ENCODE results near the gene JPT2.

JPT2 gene

DNA sequence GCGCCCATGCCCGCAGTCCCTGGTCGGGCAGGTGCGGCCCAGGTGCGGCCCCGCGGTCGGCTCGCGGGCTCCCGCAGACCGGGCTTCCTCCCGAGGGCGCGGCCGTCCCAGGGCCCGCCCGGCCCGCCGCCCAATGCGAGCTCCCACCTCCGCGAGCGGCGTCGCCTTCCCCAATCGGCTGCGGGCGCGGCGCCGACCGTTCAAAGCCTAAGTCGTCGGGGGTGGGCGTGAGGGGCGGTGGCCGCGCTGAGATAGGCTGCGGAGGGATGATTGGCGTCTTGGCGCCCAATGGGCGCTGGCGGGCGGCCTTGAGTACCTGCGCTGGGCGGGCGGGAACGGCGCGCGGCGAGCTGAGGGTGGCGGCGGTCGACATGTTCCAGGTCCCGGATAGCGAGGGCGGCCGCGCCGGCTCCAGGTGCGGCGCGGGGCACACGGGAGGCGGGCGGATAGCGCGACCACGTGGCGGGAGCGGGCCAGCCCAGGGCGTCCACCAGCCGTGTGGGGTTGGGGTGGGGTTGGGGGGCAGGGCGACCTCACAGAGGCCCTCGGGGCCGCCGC is at the start of gene JPT2 (continued):
- TF ChIP-seq ZNF433 (tag by site-specific recombination; IDR thresholded peaks at IDR 0.05; ENCODE audit: low read depth), result no peak
- peak; percentile 97 for TF ChIP-seq KLF8 (tag by site-specific recombination; IDR thresholded peaks at IDR 0.05)
- TF ChIP-seq ZNF24 (tag by site-specific recombination; IDR thresholded peaks at IDR 0.05), result no peak
- no peak for TF ChIP-seq ZNF623 (tag by site-specific recombination; IDR thresholded peaks at IDR 0.05)
- TF ChIP-seq TCF7L2 (IDR thresholded peaks at IDR 0.05; ENCODE audit: borderline replicate concordance, low read depth, low read length), result peak; percentile 93
- TF ChIP-seq ZNF626 (tag by site-specific recombination; IDR thresholded peaks at IDR 0.05), result no peak
- TF ChIP-seq GLI2 (tag by site-specific recombination; IDR thresholded peaks at IDR 0.05; ENCODE audit: borderline replicate concordance, low read depth), result no peak
- no peak for TF ChIP-seq ELK4 (IDR thresholded peaks at IDR 0.05; ENCODE audit: borderline replicate concordance, low read depth, low read length)
- no peak for TF ChIP-seq ZNF112 (tag by site-specific recombination; IDR thresholded peaks at IDR 0.05)
- no peak for TF ChIP-seq ZNF280D (tag by site-specific recombination; IDR thresholded peaks at IDR 0.05)
- peak; percentile 30 for TF ChIP-seq GLIS2 (tag by site-specific recombination; IDR thresholded peaks at IDR 0.05)
- 0 out of 2 replicates have a peak, but pooled peaks have one; percentile 19 for TF ChIP-seq ZNF660 (tag by site-specific recombination; IDR thresholded peaks at IDR 0.05)
- TF ChIP-seq ZBTB11 (tag by site-specific recombination; conservative IDR thresholded peaks at IDR 0.05; ENCODE audit: low read depth), result no peak
- no peak for TF ChIP-seq ZBTB21 (tag by site-specific recombination; IDR thresholded peaks at IDR 0.05)
- no peak for TF ChIP-seq ZNF211 (tag by site-specific recombination; IDR thresholded peaks at IDR 0.05; ENCODE audit: low read depth)
- TF ChIP-seq ZNF16 (tag by site-specific recombination; IDR thresholded peaks at IDR 0.05; ENCODE audit: low read depth), result no peak
- peak; percentile 96 for TF ChIP-seq SP3 (tag by site-specific recombination; IDR thresholded peaks at IDR 0.05)
- no peak for TF ChIP-seq ZNF549 (tag by site-specific recombination; IDR thresholded peaks at IDR 0.05)
- no peak for TF ChIP-seq OVOL3 (tag by site-specific recombination; IDR thresholded peaks at IDR 0.05)
- no peak for TF ChIP-seq ZIC2 (tag by site-specific recombination; IDR thresholded peaks at IDR 0.05)
- no peak for TF ChIP-seq ZNF214 (tag by site-specific recombination; IDR thresholded peaks at IDR 0.05; ENCODE audit: borderline replicate concordance)
- TF ChIP-seq ZNF791 (tag by site-specific recombination; IDR thresholded peaks at IDR 0.05), result no peak
- TF ChIP-seq, protein P1, sequence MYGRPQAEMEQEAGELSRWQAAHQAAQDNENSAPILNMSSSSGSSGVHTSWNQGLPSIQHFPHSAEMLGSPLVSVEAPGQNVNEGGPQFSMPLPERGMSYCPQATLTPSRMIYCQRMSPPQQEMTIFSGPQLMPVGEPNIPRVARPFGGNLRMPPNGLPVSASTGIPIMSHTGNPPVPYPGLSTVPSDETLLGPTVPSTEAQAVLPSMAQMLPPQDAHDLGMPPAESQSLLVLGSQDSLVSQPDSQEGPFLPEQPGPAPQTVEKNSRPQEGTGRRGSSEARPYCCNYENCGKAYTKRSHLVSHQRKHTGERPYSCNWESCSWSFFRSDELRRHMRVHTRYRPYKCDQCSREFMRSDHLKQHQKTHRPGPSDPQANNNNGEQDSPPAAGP (tag by site-specific recombination; IDR thresholded peaks at IDR 0.05), result no peak
- no peak for TF ChIP-seq ZNF354C (tag by site-specific recombination; IDR thresholded peaks at IDR 0.05; ENCODE audit: borderline replicate concordance, low read depth)
- no peak for TF ChIP-seq AEBP2 (tag by site-specific recombination; IDR thresholded peaks at IDR 0.05; ENCODE audit: borderline replicate concordance)
- TF ChIP-seq KLF1 (tag by site-specific recombination; IDR thresholded peaks at IDR 0.05), result peak; percentile 96
- no peak for TF ChIP-seq ZNF404 (tag by site-specific recombination; IDR thresholded peaks at IDR 0.05)
- TF ChIP-seq, protein P2, sequence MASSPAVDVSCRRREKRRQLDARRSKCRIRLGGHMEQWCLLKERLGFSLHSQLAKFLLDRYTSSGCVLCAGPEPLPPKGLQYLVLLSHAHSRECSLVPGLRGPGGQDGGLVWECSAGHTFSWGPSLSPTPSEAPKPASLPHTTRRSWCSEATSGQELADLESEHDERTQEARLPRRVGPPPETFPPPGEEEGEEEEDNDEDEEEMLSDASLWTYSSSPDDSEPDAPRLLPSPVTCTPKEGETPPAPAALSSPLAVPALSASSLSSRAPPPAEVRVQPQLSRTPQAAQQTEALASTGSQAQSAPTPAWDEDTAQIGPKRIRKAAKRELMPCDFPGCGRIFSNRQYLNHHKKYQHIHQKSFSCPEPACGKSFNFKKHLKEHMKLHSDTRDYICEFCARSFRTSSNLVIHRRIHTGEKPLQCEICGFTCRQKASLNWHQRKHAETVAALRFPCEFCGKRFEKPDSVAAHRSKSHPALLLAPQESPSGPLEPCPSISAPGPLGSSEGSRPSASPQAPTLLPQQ (tag by site-specific recombination; IDR thresholded peaks at IDR 0.05), result no peak
- TF ChIP-seq KLF10 (tag by site-specific recombination; IDR thresholded peaks at IDR 0.05), result peak; percentile 79; the same call in 1 of the 2 replicates
- peak; percentile 81 for TF ChIP-seq KLF9 (tag by site-specific recombination; IDR thresholded peaks at IDR 0.05; ENCODE audit: low read depth)
